Stimulated activated CD4-positive, alpha-beta T cell treated with anti-CD3 and anti-CD28 coated beads, Interleukin-15, amount 100 ng/mL, for 48 hours (primary cell): ENCODE results near the gene LMBRD1.
"Not testable (repeated sequence)": the region's sequence is repeated elsewhere in the genome, so short reads cannot be mapped to it uniquely, and the experiment has no call there.

Experiments used
- DNase-seq, 2 donors: peaks; one replicate each; pipeline ENCODE4 v3.0.0-alpha.2; 2020; ENCODE audit warnings: low read depth in 2 of 2

LMBRD1 gene

GRCh38 chr6:69796073-69796641, 653 bp downstream of the LMBRD1 start:
- peak in 1 of 2 donors; percentile 11 for DNase-seq

- no peak for DNase-seq
Measured at GRCh38 chr6:69795469-69796072, 1.2 kb downstream of the LMBRD1 start.

- DNase-seq = no peak
Measured at GRCh38 chr6:69792292-69792691, 4.5 kb downstream of the LMBRD1 start.

- DNase-seq = no peak
Measured at GRCh38 chr6:69791065-69791471, 5.7 kb downstream of the LMBRD1 start.

GRCh38 chr6:69790629-69791028, 6.2 kb downstream of the LMBRD1 start:
- no peak for DNase-seq

DNA sequence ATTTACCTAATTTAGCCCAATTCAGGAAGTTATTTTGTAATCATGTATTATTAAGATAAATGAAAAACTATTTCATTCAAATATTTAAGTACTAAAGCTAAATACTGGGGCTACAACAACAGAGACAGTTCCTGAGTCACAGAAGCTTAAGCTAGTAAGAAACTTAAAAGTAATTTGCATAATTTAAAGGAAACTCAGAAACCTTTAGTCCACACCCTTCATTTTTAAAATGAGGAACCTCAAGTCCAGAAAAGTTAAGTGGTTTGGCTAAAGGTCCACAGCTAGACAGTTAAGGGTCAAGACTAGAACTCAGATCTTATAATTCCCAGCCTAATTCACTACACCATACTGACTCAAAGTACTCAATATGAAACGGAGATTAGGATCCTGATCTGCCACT, 7.2 kb downstream of the LMBRD1 start:
- no peak for DNase-seq

- DNase-seq = not testable (repeated sequence)
Measured at GRCh38 chr6:69787436-69787835, 9.4 kb downstream of the LMBRD1 start.

DNA sequence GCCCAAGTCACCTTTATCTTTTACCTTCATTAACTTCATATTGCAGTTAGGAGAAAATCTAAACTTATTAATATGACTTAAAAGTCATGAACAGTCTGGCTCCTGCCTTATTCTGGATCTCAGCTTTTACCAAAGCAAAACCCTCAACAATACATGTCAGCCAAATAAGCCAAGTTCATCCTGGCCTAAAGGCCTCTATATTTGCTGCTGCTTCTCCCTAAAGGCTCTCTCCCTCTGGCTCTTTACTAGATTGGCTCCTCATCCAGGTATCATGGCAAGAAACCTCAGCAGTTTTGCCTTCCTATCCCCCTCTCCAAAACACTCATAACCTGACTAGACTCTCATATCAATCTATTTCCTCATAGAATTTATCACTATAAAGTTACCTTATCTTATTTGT, 11.1 kb downstream of the LMBRD1 start:
- no peak for DNase-seq

DNA sequence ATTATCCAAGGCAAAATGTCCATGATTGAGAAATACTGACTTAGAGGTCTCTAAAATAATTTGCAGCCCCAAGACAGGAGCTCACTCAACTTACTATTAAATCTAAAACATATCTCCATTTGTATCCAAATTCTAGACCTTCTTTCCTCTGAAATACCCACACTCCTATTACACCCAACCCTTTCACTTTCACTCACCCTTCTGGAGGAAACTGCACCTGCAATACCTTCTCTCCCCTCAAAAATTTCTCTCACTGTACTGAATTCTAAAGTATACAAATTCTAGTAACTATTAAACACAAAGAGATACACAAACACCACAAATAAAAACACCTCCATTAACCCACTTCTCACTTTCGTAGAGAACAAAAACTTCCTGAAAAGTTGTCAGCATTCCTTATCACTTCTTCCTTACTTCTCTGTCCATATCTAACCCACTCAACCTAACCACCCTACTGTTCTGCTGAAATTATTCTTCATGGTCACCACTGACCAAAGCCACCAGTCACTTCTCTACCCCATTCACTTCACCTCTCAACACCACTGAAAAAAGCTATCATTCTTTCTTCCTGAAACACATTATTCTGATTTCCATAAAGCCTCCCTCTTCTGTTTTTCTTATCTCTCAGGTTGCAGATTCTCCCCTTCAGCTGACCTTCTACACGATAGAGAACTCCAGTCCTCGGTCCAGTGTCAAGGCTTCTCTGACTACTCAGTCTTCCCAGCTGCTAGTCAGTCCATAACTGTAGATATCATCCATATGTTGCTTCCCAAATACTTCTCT, 12.0 kb downstream of the LMBRD1 start:
- no peak for DNase-seq

GRCh38 chr6:69783108-69783507, 13.7 kb downstream of the LMBRD1 start:
- no peak for DNase-seq

DNA sequence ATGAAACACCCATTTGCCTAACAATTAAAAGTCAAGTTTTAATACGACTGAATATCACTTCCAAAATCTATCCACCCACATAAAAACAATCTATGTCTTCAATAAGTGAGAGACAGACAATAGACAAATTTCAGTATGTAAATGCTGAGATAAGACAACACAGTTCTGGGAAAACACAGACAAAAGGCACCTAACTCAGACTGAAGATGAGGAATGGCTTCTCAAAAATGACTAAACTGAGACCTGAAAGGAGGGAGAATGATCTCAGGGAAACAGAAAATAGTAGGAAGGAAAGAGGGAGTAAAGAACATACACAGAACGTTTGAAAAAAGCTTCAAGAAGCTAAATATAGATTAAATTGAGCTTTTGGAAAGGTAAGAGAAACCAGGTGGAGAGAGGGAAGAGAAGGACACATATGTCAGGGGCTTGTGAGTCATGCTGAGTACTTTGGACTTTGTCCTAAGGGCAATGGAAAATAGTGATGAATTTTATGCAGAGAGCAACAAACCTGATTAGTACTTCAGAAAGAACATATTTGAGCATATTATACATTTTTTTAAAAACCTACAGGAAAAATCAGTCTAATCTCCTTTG, 16.1 kb downstream of the LMBRD1 start:
- DNase-seq = no peak

- DNase-seq = no peak
Measured at GRCh38 chr6:69775941-69776340, 20.9 kb downstream of the LMBRD1 start.

DNA sequence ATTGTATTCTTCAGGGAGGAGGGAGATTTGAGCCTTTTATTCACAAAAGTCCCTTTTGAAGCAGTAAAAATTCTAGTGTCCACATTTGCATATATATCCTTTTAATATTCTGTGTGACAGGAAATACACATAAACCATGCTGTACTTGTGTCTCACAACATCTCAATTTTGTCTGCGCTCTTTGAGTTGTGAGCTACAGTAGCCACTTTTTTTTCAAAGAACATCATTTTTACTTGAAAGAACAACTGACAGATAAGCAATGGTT, 21.3 kb downstream of the LMBRD1 start:
- no peak for DNase-seq

- no peak for DNase-seq
Measured at GRCh38 chr6:69774740-69775584, 21.8 kb downstream of the LMBRD1 start.

- DNase-seq = no peak
Measured at GRCh38 chr6:69771158-69771906, 25.5 kb downstream of the LMBRD1 start.

GRCh38 chr6:69768664-69769063, 28.1 kb downstream of the LMBRD1 start:
- DNase-seq = no peak

DNA sequence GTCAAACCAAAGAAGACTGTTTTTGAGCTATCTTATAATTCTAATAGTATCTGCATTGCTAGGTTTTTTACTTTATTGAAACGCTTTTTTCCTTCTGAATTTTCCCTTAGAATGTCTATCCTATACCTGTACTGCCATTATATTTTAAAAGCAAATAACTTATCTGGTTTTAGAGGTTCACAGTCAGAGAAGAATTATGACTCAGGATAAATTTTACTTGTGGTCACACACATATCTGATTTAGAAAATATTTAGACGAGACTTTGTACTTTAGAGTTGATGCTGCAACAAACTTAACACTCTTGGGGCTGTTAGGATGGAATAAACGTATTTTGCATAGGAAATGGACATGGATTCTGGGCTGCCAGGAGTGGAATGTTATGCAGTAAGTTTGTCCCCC, 33.0 kb downstream of the LMBRD1 start:
- no peak for DNase-seq

DNA sequence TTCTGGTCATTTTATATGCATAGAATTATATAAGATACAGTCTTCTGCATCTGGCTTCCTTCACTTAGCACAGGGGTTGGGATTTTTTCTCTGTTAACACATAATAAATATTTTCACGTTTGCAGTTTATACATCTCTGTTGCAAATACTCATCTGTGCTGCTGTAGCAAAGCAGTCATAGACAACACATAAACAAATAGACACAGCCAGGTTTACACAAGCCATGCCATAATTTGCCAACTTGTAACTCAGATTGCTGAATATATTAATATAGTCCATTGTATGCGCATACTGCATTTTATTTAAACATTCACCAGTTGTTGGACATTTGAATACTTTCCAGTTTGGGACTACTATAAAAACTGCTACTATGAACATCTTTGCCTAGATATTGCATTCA, 35.0 kb downstream of the LMBRD1 start:
- no peak for DNase-seq

DNA sequence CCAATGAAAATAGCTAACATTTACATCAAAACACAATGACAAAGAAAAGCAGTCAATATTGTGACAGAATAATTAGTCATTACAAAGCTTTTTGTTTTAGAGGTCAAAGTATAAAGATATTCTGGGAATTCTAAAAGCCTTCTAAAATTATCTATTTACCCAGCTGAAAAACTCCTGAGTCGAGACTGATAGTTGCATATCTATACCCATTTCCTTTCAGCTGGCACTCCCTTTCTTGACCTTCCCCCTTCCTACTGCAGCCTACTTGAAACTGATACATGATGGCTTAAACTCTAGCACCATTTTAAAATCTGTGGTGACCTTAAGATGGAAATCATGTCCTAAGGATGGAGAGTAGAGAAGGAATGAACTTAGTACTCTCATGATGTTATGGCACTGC, 38.6 kb downstream of the LMBRD1 start:
- DNase-seq = no peak

DNA sequence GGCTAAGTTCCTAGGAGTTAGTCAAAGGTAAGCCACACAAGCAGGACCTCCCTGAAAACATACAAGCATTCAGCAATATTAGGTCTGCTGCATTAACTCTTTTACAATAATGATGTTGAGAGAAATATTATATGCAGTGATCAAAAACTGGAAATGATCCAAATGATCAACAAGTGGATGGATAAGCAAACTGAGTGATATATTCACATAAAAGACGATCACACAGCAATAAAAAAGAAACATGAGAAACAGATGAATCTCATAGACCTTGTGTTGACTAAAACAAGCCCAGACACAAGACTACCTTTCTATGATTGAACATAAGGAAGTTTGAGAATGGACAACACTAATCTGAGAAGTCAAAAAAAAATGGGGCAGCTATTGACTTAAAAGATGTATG, 39.9 kb downstream of the LMBRD1 start:
- DNase-seq = no peak

GRCh38 chr6:69756366-69756765, 40.4 kb downstream of the LMBRD1 start:
- no peak for DNase-seq
